ENCODE measurements around the gene AMIGO1.

GRCh38 chr1:109547463-109548320, 38.2 kb upstream of the AMIGO1 start:
- TF ChIP-seq POLR2A (IDR thresholded peaks at IDR 0.05) (no peak), CTCF (IDR thresholded peaks at IDR 0.05) (no peak), POLR2AphosphoS5 (IDR thresholded peaks at IDR 0.05) (no peak), EP300 (IDR thresholded peaks at IDR 0.05) (no peak)

Data from sigmoid colon (tissue), 4 donors.